IPS-NIHi11 (cell line): ENCODE measurements around the gene ITPKC.

Experiments used
- DNase-seq: peaks from one replicate; pipeline ENCODE4 v3.0.0; 2012; ENCODE audit warnings: mixed read lengths, low spot score

The ITPKC gene

GRCh38 chr19:40716482-40717324 is at the start of gene ITPKC, which contains the start of gene COQ8B:
Gene ITPKC, plus strand, starts transcription at chr19:40717112. Its CDS starts 24 bp downstream, at chr19:40717136.
Gene COQ8B, minus strand, starts transcription at chr19:40716886. Its CDS starts 2,254 bp downstream, at chr19:40714632.
- peak; percentile 97 for DNase-seq

- DNase-seq: no peak
These were observed 49.3 kb upstream of the ITPKC start for GRCh38 chr19:40667602-40668001.

- DNase-seq: no peak
These were observed 47.8 kb upstream of the ITPKC start for GRCh38 chr19:40668991-40669614.

GRCh38 chr19:40671404-40671803 is 45.5 kb upstream of the ITPKC start:
- no peak for DNase-seq

- DNase-seq: no peak
These were observed 44.9 kb upstream of the ITPKC start for GRCh38 chr19:40672038-40672437.

GRCh38 chr19:40672573-40673299 is 44.2 kb upstream of the ITPKC start:
- no peak for DNase-seq

GRCh38 chr19:40673397-40673796 is 43.5 kb upstream of the ITPKC start:
- DNase-seq: no peak

- no peak for DNase-seq
These were observed 42.6 kb upstream of the ITPKC start for GRCh38 chr19:40674291-40674690.

GRCh38 chr19:40677156-40677555 is 39.8 kb upstream of the ITPKC start:
- no peak for DNase-seq

GRCh38 chr19:40681039-40681438 is 35.9 kb upstream of the ITPKC start:
- DNase-seq: no peak

GRCh38 chr19:40682431-40682964 is 34.4 kb upstream of the ITPKC start:
- no peak for DNase-seq

GRCh38 chr19:40683437-40683836 is 33.5 kb upstream of the ITPKC start:
- DNase-seq: no peak

- DNase-seq: no peak
These were observed 32.6 kb upstream of the ITPKC start for GRCh38 chr19:40684280-40684679.

- DNase-seq: no peak
These were observed 31.8 kb upstream of the ITPKC start for GRCh38 chr19:40685016-40685526.

- no peak for DNase-seq
These were observed 31.3 kb upstream of the ITPKC start for GRCh38 chr19:40685563-40685962.

GRCh38 chr19:40686882-40687524 is 29.9 kb upstream of the ITPKC start:
- no peak for DNase-seq

GRCh38 chr19:40687525-40688016 is 29.3 kb upstream of the ITPKC start:
- DNase-seq: no peak

GRCh38 chr19:40688309-40688708 is 28.6 kb upstream of the ITPKC start:
- no peak for DNase-seq

- DNase-seq: no peak
These were observed 27.9 kb upstream of the ITPKC start for GRCh38 chr19:40688987-40689338.

GRCh38 chr19:40689339-40690049 is 27.4 kb upstream of the ITPKC start:
- no peak for DNase-seq
